Nephron (organoid): ENCODE data around the gene MSANTD1.

Source experiments
- H3K27ac Mint-ChIP-seq, 3 experiments: 2 replicates each; pipeline ENCODE4 v1.8.0; 2020; ENCODE audit warnings: mixed read lengths in 3 of 3, mild to moderate bottlenecking in 2 of 3, moderate library complexity in 1 of 3
- H3K27me3 Mint-ChIP-seq: 2 replicates; pipeline ENCODE4 v1.8.0; 2021; ENCODE audit warnings: low read depth, mild to moderate bottlenecking, moderate library complexity, mixed read lengths
- H3K36me3 Mint-ChIP-seq: 2 replicates; pipeline ENCODE4 v1.8.0; 2020; ENCODE audit warnings: low read depth, mixed read lengths
- H3K4me1 Mint-ChIP-seq: 2 replicates; pipeline ENCODE4 v1.8.0; 2020; ENCODE audit warnings: mixed read lengths
- H3K4me3 Mint-ChIP-seq, 3 experiments: 2 replicates each; pipeline ENCODE4 v1.8.0; 2020; ENCODE audit warnings: mild to moderate bottlenecking in 3 of 3, mixed read lengths in 3 of 3, moderate library complexity in 2 of 3
- H3K9me3 Mint-ChIP-seq: 2 replicates; pipeline ENCODE4 v1.8.0; 2020; ENCODE audit warnings: mixed read lengths
- TF ChIP-seq, protein P1 (sequence below), 3 experiments: fragments of 200-600 bp; sonication (generic); IDR thresholded peaks; one replicate each; pipeline ENCODE4 v1.5.0; 2021; ENCODE audit warnings: antibody characterized with exemption in 3 of 3; ENCODE audit not compliant: unreplicated experiment in 3 of 3

MSANTD1 gene

DNA sequence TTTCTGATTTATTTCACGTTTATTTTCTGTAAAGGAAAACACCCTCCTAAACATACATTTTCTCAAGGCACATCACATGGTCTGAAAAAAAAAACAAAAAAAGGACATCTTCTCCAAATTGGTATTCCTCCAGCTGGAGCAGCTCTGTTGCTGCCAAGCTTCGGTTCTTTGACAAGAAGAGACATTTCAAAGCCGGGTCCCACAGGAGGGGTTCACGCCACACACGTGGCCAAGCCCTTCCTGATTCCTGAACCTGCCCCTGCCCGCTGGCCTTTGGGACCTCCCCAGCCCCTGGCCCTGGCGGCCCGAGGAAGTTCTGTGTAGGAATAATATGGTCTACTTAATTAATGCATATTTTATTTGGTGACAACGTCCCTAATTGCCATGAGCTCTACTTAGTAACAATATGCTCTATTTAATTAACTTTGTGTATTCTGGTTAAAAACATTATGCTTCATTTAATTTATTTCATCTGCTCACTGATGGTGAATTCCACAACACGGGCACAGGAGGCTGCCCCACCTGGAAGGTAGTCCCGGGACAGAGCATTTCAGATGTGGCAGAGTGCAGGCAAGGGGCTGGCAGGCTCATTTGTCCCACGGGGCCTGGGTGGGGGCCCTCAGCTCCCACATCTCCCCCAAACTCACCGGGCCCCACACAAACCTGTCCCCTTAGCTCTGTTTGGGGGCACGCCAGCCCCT lies 38.5 kb downstream of the MSANTD1 start:
- H3K9me3 Mint-ChIP-seq, result peaks cover 6% of the 10 kb centered on the region
- H3K4me3 Mint-ChIP-seq, result peak overlapping the region in 2 of 3 experiments; percentile 56 to 63
- peaks cover 14% of the 10 kb centered on the region for H3K4me1 Mint-ChIP-seq
- peaks cover 21% of the 10 kb centered on the region for H3K27me3 Mint-ChIP-seq
- no peaks in the 10 kb centered on the region for H3K36me3 Mint-ChIP-seq
- TF ChIP-seq, protein P1, sequence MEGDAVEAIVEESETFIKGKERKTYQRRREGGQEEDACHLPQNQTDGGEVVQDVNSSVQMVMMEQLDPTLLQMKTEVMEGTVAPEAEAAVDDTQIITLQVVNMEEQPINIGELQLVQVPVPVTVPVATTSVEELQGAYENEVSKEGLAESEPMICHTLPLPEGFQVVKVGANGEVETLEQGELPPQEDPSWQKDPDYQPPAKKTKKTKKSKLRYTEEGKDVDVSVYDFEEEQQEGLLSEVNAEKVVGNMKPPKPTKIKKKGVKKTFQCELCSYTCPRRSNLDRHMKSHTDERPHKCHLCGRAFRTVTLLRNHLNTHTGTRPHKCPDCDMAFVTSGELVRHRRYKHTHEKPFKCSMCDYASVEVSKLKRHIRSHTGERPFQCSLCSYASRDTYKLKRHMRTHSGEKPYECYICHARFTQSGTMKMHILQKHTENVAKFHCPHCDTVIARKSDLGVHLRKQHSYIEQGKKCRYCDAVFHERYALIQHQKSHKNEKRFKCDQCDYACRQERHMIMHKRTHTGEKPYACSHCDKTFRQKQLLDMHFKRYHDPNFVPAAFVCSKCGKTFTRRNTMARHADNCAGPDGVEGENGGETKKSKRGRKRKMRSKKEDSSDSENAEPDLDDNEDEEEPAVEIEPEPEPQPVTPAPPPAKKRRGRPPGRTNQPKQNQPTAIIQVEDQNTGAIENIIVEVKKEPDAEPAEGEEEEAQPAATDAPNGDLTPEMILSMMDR (IDR thresholded peaks at IDR 0.05; ENCODE audit: unreplicated experiment in 3 of 3), result no peak
- no peak overlapping the region for H3K27ac Mint-ChIP-seq

DNA sequence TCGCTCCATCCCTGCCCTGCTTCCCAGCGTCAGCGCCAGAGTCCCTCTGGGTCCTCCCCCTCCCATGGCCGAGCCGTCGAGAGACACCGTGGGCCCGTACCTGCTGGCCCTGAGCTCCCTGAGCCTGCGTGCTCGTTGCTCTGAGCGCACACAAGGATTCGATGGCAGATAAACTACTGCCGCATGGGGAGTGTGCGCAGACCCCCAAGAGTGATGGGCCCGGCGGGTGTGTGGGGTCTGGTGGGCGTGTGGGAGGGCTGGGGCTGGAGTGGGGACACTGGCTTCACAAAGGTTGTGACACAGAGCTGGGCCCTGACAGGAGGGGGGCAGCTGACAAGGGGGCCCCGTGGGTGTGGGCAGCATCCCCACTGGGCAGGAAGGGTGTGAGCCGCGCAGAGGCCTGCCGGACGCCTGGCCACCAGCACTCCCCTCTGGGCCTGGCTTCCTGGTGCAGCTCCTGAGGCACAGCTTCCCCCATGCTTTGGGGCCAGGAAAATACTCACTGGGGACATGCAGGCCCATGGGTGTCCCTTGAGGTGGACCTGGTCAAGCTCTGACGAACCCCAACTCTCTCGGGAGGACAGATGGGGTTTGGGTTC lies 39.1 kb downstream of the MSANTD1 start:
- Mint-ChIP-seq H3K4me1 (peaks cover 14% of the 10 kb centered on the region), H3K27me3 (peaks cover 18% of the 10 kb centered on the region), H3K36me3 (no peaks in the 10 kb centered on the region), H3K27ac (no peak overlapping the region), H3K9me3 (no peaks in the 10 kb centered on the region), H3K4me3 (no peak overlapping the region)
- TF ChIP-seq, protein P1 (IDR thresholded peaks at IDR 0.05; ENCODE audit: unreplicated experiment in 3 of 3), result no peak

DNA sequence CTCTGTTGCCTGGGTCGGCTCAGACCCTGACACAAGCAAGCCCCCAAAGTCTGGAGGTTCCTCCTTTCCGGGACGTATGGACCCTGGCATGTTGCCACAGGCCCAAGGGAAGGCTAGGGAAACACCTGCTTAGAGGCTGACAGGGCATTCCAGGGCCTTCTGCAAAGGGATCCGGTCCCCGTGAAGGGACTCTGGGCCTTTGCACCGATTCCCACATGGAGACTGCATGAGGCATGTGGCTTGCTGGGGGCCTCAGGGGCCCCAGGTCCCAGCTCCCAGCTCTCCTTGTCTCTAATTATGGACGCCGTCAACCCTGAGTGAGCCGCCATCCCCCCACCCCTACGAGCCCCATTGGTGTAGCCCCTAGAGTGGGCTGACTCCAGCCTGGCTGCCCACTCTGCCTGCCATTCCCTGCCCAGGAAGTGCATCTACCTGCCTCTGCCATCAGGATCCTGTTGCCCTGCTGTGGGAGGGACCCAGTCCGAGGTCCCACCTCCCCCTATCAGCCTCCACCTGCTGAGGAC lies 39.7 kb downstream of the MSANTD1 start:
- Mint-ChIP-seq H3K4me1 (peaks cover 18% of the 10 kb centered on the region), H3K27me3 (peaks cover 13% of the 10 kb centered on the region), H3K36me3 (no peaks in the 10 kb centered on the region), H3K4me3 (no peak overlapping the region), H3K27ac (no peak overlapping the region), H3K9me3 (no peaks in the 10 kb centered on the region)
- TF ChIP-seq, protein P1 (IDR thresholded peaks at IDR 0.05; ENCODE audit: unreplicated experiment in 3 of 3), result no peak

DNA sequence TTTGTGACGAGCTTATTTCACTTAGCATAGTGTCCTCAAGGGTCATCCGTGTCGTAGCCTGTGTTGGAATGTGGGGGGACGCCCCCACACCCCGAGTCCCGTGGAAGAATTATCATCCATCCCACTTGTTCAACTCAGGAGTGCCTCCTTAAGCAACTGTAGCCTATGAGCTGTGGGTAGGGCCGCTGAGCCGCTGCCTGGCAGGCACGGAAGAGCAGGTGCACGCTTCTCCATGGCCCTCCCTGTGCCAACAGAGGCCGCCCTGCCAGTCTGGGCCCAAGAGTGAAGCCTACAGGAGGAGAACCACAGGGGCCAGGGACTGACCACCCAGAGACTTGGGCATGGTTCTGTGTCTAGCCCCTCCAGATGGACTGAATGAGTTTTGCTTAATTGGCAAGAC lies 41.5 kb downstream of the MSANTD1 start:
- Mint-ChIP-seq H3K4me1 (peaks cover 29% of the 10 kb centered on the region), H3K4me3 (peak overlapping the region; percentile 42 to 79 (median 68)), H3K27me3 (peaks cover 9% of the 10 kb centered on the region), H3K36me3 (peaks cover 13% of the 10 kb centered on the region), H3K27ac (peak overlapping the region in 1 of 3 experiments; percentile 7), H3K9me3 (peaks cover 2% of the 10 kb centered on the region)
- TF ChIP-seq, protein P1 (IDR thresholded peaks at IDR 0.05; ENCODE audit: unreplicated experiment in 3 of 3), result no peak

DNA sequence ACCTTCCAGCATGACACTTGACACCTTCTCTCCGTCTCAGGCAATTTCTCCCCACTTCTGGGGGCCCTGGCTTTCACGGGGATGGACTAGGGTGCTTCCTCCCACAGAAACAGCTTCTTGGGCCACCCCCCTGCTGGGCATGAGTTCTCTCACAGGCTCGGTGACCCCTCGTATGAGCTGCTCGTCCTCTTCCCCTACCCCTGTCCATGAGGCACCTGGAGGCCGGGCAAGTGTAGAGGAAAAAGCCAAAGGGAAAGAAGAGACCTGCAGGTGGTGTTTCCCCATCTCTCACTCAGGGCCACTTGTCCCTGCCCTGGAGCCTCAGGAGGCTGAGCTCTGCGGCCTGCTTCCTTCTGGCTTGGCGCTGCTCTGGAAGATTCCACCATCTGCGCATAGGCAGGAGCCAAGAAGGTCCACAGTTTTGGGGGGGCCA lies 41.9 kb downstream of the MSANTD1 start:
- H3K9me3 Mint-ChIP-seq, result peaks cover 2% of the 10 kb centered on the region
- H3K27ac Mint-ChIP-seq, result no peak overlapping the region
- H3K4me3 Mint-ChIP-seq, result peak overlapping the region; percentile 42 to 79 (median 68)
- peaks cover 9% of the 10 kb centered on the region for H3K27me3 Mint-ChIP-seq
- peaks cover 18% of the 10 kb centered on the region for H3K36me3 Mint-ChIP-seq
- peaks cover 29% of the 10 kb centered on the region for H3K4me1 Mint-ChIP-seq
- TF ChIP-seq, protein P1 (IDR thresholded peaks at IDR 0.05; ENCODE audit: unreplicated experiment in 3 of 3), result no peak
